NCI-H1930 (cell line): Measurements from ENCODE around the gene CBX8.

Experiments used
- DNase-seq, 2 experiments: peaks; one replicate each; lab custom pipeline; 2025; lab: John Stamatoyannopoulos, UW

Gene CBX8

DNA sequence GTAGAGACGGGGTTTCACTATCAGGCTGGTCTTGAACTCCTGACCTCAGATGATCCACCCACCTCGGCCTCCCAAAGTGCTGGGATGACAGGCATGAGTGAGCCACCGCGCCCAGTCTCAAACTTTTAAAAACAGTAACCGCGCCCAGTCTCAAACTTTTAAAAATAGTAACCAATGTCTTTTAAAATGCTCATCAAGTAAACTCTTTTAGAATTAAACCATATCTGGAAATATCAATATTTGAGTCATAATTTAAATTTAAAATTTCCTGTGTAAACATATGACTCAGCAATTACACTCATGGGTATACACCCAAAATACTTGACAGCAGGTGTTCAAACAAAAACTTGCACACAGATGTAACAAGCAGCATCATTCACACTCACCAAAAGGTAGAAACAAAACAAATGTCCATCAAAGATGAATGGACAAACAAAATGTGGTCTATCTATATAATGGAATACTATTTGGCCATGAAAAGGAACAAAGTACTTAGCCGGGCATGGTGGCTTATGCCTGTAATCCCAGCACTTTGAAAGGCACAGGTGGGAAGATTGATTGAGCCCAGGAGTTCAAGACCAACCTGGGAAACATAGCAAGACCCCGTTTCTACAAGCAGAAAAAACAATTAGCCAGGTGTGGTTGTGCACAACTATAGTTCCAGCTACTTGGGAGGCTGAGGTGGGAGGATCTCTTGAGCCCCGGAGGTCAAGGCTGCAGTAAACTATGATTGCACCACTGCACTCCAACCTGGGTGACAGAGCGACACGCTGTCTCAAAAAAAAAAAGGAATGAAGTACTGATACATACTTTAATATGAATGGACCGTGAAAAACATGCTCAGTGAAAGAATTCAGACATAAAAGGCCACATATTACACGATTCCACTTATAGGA lies 46.0 kb downstream of the CBX8 start:
- DNase-seq = no peak

DNA sequence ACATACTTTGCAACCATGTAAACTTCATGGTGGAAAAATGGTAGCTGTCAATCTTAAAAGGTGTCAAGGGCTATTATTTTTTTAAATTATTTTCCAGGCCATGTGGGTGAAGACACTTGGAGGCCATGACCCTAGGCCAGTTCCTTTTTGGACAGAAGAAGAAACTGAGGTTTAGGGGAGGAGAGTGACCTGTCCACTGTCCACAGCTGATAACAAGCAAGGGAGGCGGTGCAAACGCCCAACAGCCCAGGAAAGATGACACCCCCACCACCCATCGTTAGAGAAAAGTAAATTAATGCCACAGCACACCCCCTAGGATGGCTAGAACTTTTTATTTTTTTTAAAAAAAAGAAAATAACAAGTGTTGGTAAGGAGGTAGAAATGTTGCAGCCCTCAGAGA lies 46.9 kb downstream of the CBX8 start:
- no peak for DNase-seq

DNA sequence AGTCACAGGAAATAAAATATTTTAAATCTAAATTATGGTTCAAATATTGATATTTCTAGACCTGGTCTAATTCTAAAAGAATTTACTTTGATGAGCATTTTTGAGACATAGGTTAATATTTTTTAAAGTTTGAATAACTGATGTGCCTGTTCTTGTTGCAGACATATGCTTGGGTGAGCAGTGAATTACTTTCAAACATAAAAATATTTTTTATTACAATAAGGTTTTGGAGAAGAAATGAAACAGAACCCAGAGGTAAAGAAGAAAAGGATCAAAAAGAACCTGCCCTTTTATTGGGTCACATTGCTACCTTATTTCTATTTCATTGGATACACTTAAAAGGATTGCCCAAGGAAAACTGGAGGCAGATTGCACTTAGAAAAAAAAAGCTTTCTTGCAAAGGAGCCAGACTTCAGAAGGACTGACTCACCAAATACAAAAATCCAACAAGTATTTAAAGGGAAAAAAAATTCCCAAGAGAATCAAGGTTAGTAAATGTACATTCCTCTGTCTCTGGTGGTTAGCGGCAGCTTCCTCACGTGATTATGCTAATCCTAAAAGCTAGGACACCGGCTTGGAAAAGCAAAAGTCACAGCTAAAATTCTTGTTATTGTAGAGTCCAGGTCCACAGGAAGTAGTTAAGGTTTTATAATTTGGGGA lies 47.6 kb downstream of the CBX8 start:
- DNase-seq = no peak

DNA sequence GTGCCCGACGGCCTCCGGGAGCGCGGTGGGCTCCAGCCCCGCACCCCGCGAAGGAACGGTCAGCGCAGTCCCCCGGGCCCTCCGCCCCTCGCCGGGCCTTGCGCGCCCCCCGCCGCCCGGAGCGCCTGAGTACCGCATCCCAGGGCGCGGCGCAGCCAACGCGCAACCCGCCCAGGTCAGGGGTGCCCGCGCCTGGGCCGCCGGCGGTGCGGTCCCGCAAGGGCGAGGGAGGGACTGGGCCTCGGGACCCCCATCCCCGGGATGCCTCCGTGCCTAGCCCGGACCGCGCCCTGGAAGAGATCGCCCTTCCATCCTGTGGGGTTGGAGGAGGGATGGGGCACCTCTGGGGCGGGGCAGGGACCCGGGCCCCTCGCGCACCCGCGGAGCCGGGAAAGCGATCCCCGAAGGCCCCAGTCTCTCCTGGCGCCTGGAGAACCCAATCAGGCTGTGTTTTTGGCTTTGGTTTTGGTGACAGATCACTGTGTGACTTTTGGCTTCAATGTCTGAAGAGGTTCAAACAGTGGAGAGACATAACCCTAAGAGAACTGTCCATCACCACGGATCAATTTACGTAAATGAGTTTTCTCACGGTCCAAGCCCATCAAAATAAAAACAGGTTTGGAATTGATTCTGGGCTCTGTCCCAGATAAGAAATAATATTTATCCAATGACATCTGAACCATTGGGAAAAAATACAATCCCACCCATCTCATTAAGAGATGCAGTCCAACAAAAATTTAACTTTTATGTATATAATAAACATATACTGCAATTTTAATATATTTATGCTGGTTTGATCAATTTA lies 48.4 kb downstream of the CBX8 start:
- no peak for DNase-seq

DNA sequence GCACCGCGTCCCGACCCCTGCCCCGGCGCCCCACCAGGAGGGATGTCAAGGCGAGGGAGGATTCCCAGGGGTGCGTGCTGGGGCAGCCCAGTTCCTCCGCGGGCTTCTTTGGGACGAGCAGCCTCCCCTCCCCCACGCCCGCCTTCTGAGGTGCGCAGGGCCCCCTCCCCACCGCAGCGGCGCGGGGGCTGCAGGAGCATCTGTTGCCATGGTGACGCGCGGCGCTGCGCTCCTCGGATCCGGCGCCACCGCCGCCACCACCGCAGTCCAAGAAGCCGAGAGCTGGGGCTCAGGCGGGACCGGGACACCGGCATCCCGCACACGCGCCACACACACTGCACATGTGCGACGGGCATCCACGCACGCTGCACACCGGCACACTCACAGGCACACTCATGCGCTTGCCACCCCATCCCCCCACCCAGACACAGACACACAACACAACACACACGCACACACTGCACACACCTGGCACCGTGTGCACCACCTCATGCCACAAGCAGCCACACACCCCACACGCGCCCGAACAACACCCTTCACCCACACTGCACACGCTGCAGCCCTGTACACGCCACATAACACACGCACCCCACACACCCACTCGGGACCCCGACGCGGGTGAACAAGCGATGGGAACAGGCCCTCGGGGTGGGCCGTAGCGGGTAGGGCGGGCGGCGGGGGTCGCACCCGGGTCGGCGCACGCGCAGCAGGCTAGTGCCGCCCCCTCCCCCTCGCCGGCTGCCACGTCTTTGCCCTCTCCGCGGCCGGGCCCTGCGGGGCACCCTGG lies 49.2 kb downstream of the CBX8 start:
- DNase-seq = peak; percentile 26 to 50

DNA sequence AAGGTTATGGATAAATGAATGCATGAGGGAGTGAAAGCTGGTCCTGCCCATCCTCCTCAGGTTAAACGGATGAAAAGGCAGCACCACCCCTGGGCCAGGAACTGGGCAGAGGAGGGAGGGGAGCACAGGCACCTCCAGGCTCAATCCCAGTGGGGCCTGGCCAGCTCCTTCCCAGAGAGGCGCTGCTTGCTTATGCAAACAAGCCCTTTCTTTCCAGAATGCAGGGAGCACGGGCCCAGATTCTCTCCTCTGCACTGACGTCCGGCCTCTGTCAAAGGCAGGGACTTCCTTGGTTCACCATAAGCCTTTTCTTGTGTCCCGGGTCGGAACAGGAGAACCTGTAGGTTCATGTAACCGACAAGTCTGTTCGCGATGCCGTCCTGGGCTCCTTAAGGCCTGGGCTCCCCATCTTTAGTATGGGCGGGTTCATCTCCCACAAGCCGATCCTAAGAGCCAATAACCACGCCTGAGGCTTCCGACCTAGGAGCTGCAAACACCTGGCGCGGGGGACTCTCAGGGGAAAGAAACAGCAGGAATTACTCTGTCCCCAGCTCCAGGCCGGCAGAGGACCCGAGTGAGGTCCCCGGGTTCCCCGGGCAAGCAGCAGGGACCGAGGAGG lies 49.9 kb downstream of the CBX8 start:
- DNase-seq = no peak

DNA sequence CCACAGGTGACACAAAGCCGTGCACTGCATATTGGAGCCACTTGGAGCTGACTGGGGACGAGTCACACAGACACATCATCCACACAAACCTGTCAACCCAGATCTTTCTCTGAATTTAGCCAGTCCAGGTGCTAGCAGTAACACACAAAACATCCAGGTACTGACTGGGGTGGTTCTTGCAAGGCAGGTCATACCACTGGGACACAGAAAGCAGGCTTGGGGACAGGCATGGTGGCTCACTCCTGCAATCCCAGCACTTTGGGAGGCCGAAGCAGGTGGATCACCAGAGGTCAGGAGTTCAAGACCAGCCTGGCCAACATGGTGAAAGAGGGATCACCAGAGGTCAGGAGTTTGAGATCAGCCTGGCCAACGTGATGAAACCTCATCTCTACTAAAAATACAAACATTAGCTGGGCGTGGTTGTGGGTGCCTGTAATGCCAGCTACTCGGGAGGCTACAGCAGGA lies 51.2 kb downstream of the CBX8 start:
- no peak for DNase-seq

DNA sequence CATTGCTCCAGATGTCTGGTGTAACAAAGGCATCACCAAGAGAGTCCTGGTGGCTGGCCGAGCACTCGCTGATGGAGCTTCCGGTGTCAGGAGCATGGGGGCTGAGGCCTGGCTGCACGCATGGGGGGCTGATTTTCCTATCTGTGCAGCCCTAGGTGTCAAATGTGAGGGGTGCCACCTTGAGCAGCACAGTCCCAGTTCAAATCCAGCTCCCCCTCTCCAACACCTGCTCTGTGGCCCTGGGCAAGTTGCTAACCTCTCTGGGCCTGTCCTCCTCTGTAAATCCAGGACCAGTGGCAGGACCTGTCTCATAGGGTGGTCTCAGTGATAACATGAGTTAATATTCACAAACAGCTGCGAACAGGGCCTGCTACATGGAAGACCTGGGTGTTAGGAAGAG lies 53.3 kb downstream of the CBX8 start:
- no peak for DNase-seq

DNA sequence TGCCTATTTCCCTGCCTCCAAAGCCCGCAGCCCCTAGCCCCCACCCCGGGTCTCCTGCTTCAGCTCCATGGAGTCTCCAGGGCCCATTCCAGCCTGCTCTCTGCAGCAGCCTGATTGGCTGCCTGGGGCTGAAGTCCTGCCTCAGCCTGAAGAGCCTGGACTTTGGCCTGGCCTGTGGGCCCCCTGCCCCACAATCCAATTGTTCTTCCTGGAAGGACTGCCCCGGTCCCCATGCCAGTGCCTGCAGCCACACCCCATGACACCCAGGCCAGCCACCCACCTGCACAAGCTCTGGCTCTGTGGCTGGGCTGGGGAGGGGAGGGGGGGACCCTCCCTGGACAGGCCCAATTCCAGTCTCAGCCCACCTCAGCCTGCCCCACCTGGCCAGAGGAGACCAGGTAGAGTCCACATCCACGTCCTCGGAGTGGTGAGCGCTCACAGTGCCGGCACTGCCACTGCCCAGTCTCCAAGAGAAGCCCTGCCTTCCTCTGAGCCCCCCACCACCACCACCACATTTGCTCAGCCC lies 53.9 kb downstream of the CBX8 start:
- no peak for DNase-seq

DNA sequence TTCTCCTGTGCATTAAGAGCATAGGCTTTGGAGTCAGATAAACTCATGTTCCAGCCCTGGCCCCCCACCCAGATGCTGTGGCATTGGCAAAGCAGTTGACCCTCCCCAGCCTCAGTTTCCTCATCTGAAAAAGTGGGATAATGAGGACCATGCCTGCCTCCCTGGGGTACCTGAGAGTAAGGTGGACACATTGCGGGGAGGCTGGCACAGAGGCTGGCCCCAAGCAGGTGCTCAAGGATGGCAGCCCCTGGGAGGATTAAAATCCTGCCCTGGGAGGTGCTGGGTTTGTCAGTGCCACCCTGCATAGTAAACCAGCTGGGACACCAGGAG lies 54.3 kb downstream of the CBX8 start:
- no peak for DNase-seq
